K562 (cell line): Measurements from ENCODE around the gene MARS1. TPM values are rescaled to one million over a fixed set of nuclear protein-coding genes. Genes with fewer than 3 reads are reported as not detected.
A peak's percentile ranks its signal among the peaks of the same experiment; 100 is the strongest.

Source experiments
- ATAC-seq: fragments of 200-7000 bp; cut with Tn5 transposase; 3 replicates; pipeline ENCODE4 v1.9.1; 2020; ENCODE audit warnings: moderate library complexity
- BruUV-seq: library from RNA; stranded (reverse); fragments of 400-500 nt; replicated peaks from 2 replicates; lab custom pipeline; 2021; lab: Mats Ljungman, UMichigan
- CTCF ChIA-PET: fragments of 300-600 bp; formaldehyde crosslinking; extraction: SDS; loops from one replicate; lab custom pipeline; 2021; ENCODE audit warnings: low intra/inter-chr PET ratio; lab: Yijun Ruan, JAX
- POLR2A ChIA-PET: fragments of 300-600, 350-650 bp; sonication (Branson Sonifier 250); formaldehyde crosslinking; extraction: SDS; loops from one replicate; lab custom pipeline; 2021; ENCODE audit warnings: antibody characterized with exemption, inconsistent platforms; lab: Yijun Ruan, JAX
- DNase-seq, 4 experiments: peaks; one replicate each; pipeline versions ENCODE4 v3.0.0 to v3.0.0-alpha.2; 2011 to 2018; ENCODE audit warnings: low spot score in 3 of 4, mixed read lengths in 3 of 4; ENCODE audit errors: extremely low read depth in 1 of 4
- FAIRE-seq: peaks from 2 replicates; lab custom pipeline; 2011; peaks lifted over from hg19 to GRCh38; lab: Jason Lieb, UNC
- H2AFZ ChIP-seq: 2 replicates; pipeline ENCODE4 v1.6.0; 2011; ENCODE audit warnings: low read depth, low read length, control low read depth, inconsistent platforms
- H3K27ac ChIP-seq: fragments of 200-600 bp; 3 replicates; pipeline ENCODE4 v1.8.0; 2011; ENCODE audit warnings: low read depth, mild to moderate bottlenecking, control low read depth, inconsistent platforms, low read length, moderate library complexity, mixed read lengths; ENCODE audit errors: extremely low read depth
- H3K27me3 ChIP-seq, 2 experiments: fragments of 300-600 bp in 1 of 2; 2 replicates in 1 of 2; 3 replicates in 1 of 2; pipeline versions ENCODE4 v1.6.0 to v1.8.0; 2011; ENCODE audit warnings: inconsistent platforms in 2 of 2, low read length in 2 of 2, mild to moderate bottlenecking in 1 of 2, mixed read lengths in 1 of 2, moderate library complexity in 1 of 2; ENCODE audit not compliant: control insufficient read depth in 2 of 2, insufficient read depth in 2 of 2
- H3K36me3 ChIP-seq: fragments of 300-600 bp; 3 replicates; pipeline ENCODE4 v1.8.0; 2011; ENCODE audit warnings: mild to moderate bottlenecking, low read length, inconsistent platforms; ENCODE audit not compliant: control insufficient read depth, insufficient read depth
- H3K4me1 ChIP-seq, 2 experiments: fragments of 200-600 bp in 1 of 2; replicated peaks in 1 of 2; 2 replicates in 1 of 2; 3 replicates in 1 of 2; pipeline versions ENCODE4 v1.5.1 to v1.8.0; 2011; ENCODE audit warnings: inconsistent platforms in 2 of 2, low read length in 2 of 2, mild to moderate bottlenecking in 1 of 2, mixed read lengths in 1 of 2, moderate library complexity in 1 of 2; ENCODE audit not compliant: control insufficient read depth in 2 of 2, insufficient read depth in 2 of 2
- H3K4me2 ChIP-seq: 2 replicates; pipeline ENCODE4 v1.6.1; 2011; ENCODE audit warnings: low read length, control low read depth, inconsistent platforms, mixed read lengths; ENCODE audit not compliant: insufficient read depth
- H3K4me3 ChIP-seq: fragments of 200-600 bp; sonication (generic), shearing (Covaris generic); 2 replicates; pipeline ENCODE4 v1.5.1; 2016; ENCODE audit warnings: control low read depth, inconsistent platforms
- H3K79me2 ChIP-seq: fragments of 200-600 bp; 3 replicates; pipeline ENCODE4 v1.8.0; 2011; ENCODE audit warnings: low read length, inconsistent platforms; ENCODE audit not compliant: control insufficient read depth, insufficient read depth
- H3K9ac ChIP-seq, 2 experiments: 2 replicates each; pipeline versions ENCODE4 v1.6.0 to v1.6.1; 2011; ENCODE audit warnings: low read depth in 2 of 2, low read length in 2 of 2, control low read depth in 1 of 2, inconsistent platforms in 1 of 2, mild to moderate bottlenecking in 1 of 2, mixed read lengths in 1 of 2; ENCODE audit not compliant: insufficient read depth in 1 of 2
- H3K9me1 ChIP-seq: one replicate; pipeline ENCODE4 v1.6.0; 2011; ENCODE audit warnings: inconsistent platforms, mild to moderate bottlenecking, low read length, moderate library complexity; ENCODE audit not compliant: control insufficient read depth, insufficient read depth
- H3K9me3 ChIP-seq: replicated peaks from 2 replicates; pipeline ENCODE4 v1.5.1; 2011; ENCODE audit warnings: low read depth, low read length, inconsistent platforms; ENCODE audit not compliant: control insufficient read depth, insufficient read depth
- H4K20me1 ChIP-seq: replicated peaks from 2 replicates; pipeline ENCODE4 v1.6.1; 2011; ENCODE audit warnings: low read length, inconsistent platforms, mixed read lengths; ENCODE audit not compliant: control insufficient read depth, insufficient read depth
- BHLHE40 ChIP-seq: IDR thresholded peaks from 2 replicates; pipeline ENCODE4 v1.6.1; 2011; ENCODE audit warnings: low read length, improper control_type of control experiment
- DPF2 ChIP-seq: fragments of 450-650 bp; IDR thresholded peaks from 2 replicates; pipeline ENCODE4 v1.6.1; 2016
- HDGF ChIP-seq: fragments of 450-650 bp; IDR thresholded peaks from 2 replicates; pipeline ENCODE4 v1.6.1; 2016
- ILK ChIP-seq: fragments of 450-650 bp; IDR thresholded peaks from 2 replicates; pipeline ENCODE4 v1.6.1; 2016; ENCODE audit warnings: missing genetic modification characterization, low read depth, mild to moderate bottlenecking, missing compliant biosample characterization, moderate library complexity, borderline replicate concordance
- MCM5 ChIP-seq: fragments of 450-650 bp; IDR thresholded peaks from 2 replicates; pipeline ENCODE4 v1.6.1; 2016; ENCODE audit warnings: low read depth
- MEF2A ChIP-seq: IDR thresholded peaks from 2 replicates; pipeline ENCODE4 v1.6.1; 2011; ENCODE audit warnings: low read depth, mild to moderate bottlenecking, low read length, moderate library complexity; ENCODE audit not compliant: control insufficient read depth
- NFATC3 ChIP-seq: fragments of 450-650 bp; IDR thresholded peaks from 2 replicates; pipeline ENCODE4 v1.6.1; 2017; ENCODE audit warnings: mild to moderate bottlenecking
- NR1H2 ChIP-seq: sonication (generic); formaldehyde crosslinking; IDR thresholded peaks from 2 replicates; pipeline ENCODE4 v1.4.0; 2020; ENCODE audit warnings: mild to moderate bottlenecking, missing genetic modification reagents
- POLR2A ChIP-seq: fragments of 450-650 bp; conservative IDR thresholded peaks from 2 replicates; pipeline ENCODE4 v1.6.1; 2016
- POLR2B ChIP-seq: fragments of 450-650 bp; IDR thresholded peaks from 2 replicates; pipeline ENCODE4 v1.6.1; 2018; ENCODE audit warnings: low read depth; ENCODE audit not compliant: partially characterized antibody
- POLR2G ChIP-seq: fragments of 200-400 bp; formaldehyde crosslinking; IDR thresholded peaks from 2 replicates; pipeline ENCODE4 v1.6.1; 2017; ENCODE audit warnings: low read depth, mild to moderate bottlenecking, antibody characterized with exemption, low read length, moderate library complexity
- POLR3A ChIP-seq: IDR thresholded peaks from 2 replicates; pipeline ENCODE4 v1.6.1; 2011; ENCODE audit warnings: borderline replicate concordance, mild to moderate bottlenecking, moderate library complexity; ENCODE audit not compliant: insufficient read length, insufficient read depth; ENCODE audit errors: extremely low read depth
- POLR3G ChIP-seq: IDR thresholded peaks from 2 replicates; pipeline ENCODE4 v1.6.1; 2011; ENCODE audit not compliant: insufficient read length, insufficient replicate concordance; ENCODE audit errors: extremely low read depth
- RFX1 ChIP-seq: fragments of 450-650 bp; IDR thresholded peaks from 2 replicates; pipeline ENCODE4 v1.6.1; 2016; ENCODE audit warnings: mild to moderate bottlenecking, moderate library complexity
- SMAD4 ChIP-seq: fragments of 250-450 bp; sonication (Bioruptor Pico); conservative IDR thresholded peaks from 2 replicates; pipeline ENCODE4 v1.8.0; 2021; ENCODE audit warnings: inconsistent platforms, mild to moderate bottlenecking, moderate library complexity
- STAT5B ChIP-seq: fragments of 250-450 bp; sonication (Bioruptor Pico); IDR thresholded peaks from 2 replicates; pipeline ENCODE4 v1.8.0; 2021; ENCODE audit warnings: mild to moderate bottlenecking, inconsistent platforms
- THRAP3 ChIP-seq: fragments of 450-650 bp; IDR thresholded peaks from 2 replicates; pipeline ENCODE4 v1.6.1; 2016; ENCODE audit warnings: mild to moderate bottlenecking, inconsistent platforms, borderline replicate concordance
- ZEB2 ChIP-seq: fragments of 450-650 bp; IDR thresholded peaks from 2 replicates; pipeline ENCODE4 v1.6.1; 2016
- ZNF282 ChIP-seq: sonication (generic); formaldehyde crosslinking; IDR thresholded peaks from 2 replicates; pipeline ENCODE4 v1.8.1; 2023; ENCODE audit warnings: missing genetic modification reagents
- ZNF583 ChIP-seq: fragments of 250-450 bp; sonication (Bioruptor Pico); IDR thresholded peaks from 2 replicates; pipeline ENCODE4 v1.4.0; 2020
- ZNF699 ChIP-seq: fragments of 250-450 bp; sonication (Bioruptor Pico); IDR thresholded peaks from 2 replicates; pipeline ENCODE4 v1.8.0; 2021; ENCODE audit warnings: mild to moderate bottlenecking, moderate library complexity; ENCODE audit not compliant: insufficient replicate concordance
- ZNF75A ChIP-seq: fragments of 450-650 bp; formaldehyde crosslinking; IDR thresholded peaks from 2 replicates; pipeline ENCODE4 v1.4.0; 2020; ENCODE audit warnings: mild to moderate bottlenecking
- WGBS: fragments of 100-300 bp; shearing (Covaris generic); methylation state at CpG from one replicate; pipeline ENCODE4 v1.1.6; 2016; ENCODE audit warnings: low coverage, mixed read lengths; ENCODE audit not compliant: insufficient coverage; ENCODE audit errors: missing lambda C conversion rate; 5-methylcytosine and 5-hydroxymethylcytosine counted together
- in situ Hi-C: fragments of 300-500 bp; cut with MboI; formaldehyde crosslinking; loops from 4 replicates; pipeline ENCODE4 v1.15.0; 2018; ENCODE audit warnings: inconsistent platforms, mixed read lengths
- intact Hi-C: fragments of 100-400 bp; cut with micrococcal nuclease; formaldehyde crosslinking; loops from 2 replicates; pipeline ENCODE4 v1.14.2; 2022
- polyA plus RNA-seq, 8 experiments: library from polyadenylated mRNA; depleted of rRNA in 4 of 8; stranded (reverse) in 5 of 8; unstranded in 3 of 8; fragments of >200 nt; fragmentation: Nextera tagmentation in 2 of 8; fragmentation: Illumina TruSeq in 1 of 8; extraction: Ambion mirVana in 2 of 8; extraction: Trizol in 1 of 8; gene quantifications; 2 replicates each; pipeline versions ENCODE4 v1.2.1 to v1.2.3, GENCODE V29; 2011 to 2014; ENCODE audit warnings: inconsistent platforms in 1 of 8, missing spikeins in 1 of 8
- total RNA-seq, 7 experiments: library from RNA; depleted of rRNA in 6 of 7; stranded (reverse); fragments of >200 nt in 6 of 7; fragmentation: Illumina TruSeq in 2 of 7; extraction: Trizol in 2 of 7; gene quantifications; 2 replicates each; pipeline versions ENCODE4 v1.2.1 to v1.2.3, GENCODE V29; 2011 to 2021; ENCODE audit warnings: low replicate concordance in 1 of 7
- TF ChIP-seq, protein P1 (sequence below): sonication (generic); formaldehyde crosslinking; IDR thresholded peaks from 2 replicates; pipeline ENCODE4 v1.8.1; 2023; ENCODE audit warnings: mild to moderate bottlenecking, missing genetic modification reagents
- TF ChIP-seq, protein P2 (sequence below), 2 experiments: fragments of 450-650 bp in 1 of 2; sonication (generic) in 1 of 2; formaldehyde crosslinking; conservative IDR thresholded peaks; 2 replicates each; pipeline versions ENCODE4 v1.4.0 to v1.8.1; 2020 to 2022; ENCODE audit warnings: mild to moderate bottlenecking in 1 of 2, missing genetic modification reagents in 1 of 2

MARS1 gene
- total and polyA plus RNA-seq, 9 of the 15 experiments (the other 6 are each of a cell fraction or from before 2014, with no cell fraction given), result 117 to 382 (median 220) TPM

GRCh38 chr12:57521525-57522010 is 33.7 kb downstream of the MARS1 start:
- H3K27ac ChIP-seq, result peak overlapping the region; percentile 97
- CTCF ChIA-PET, result no interaction called here
- in situ Hi-C loops (no loop called here), intact Hi-C loops (loop anchor here (1.0 to 5.0 kb wide), 7 partner anchors 26 to 216 kb away; partner anchors contain the start of genes AGAP2, DCTN2, GLI1 and MARS1)
- H3K4me2 ChIP-seq, result peak overlapping the region; percentile 80
- H4K20me1 ChIP-seq, result peaks cover 36% of the 10 kb centered on the region
- H3K9me1 ChIP-seq, result peaks cover 7% of the 10 kb centered on the region
- H3K9me3 ChIP-seq, result no peaks in the 10 kb centered on the region
- FAIRE-seq (no peak), DNase-seq (peak in 1 of 4 experiments; percentile 80), ATAC-seq (peak; percentile 12)
- no TSS peak for BruUV-seq
- WGBS, result 9% methylated on average over 17 of the region's 17 CpGs
- H2AFZ ChIP-seq, result peak overlapping the region; percentile 93
- peaks cover 64% of the 10 kb centered on the region for H3K79me2 ChIP-seq
- H3K27me3 ChIP-seq, result no peaks in the 10 kb centered on the region
- POLR2A ChIA-PET, result interaction anchor here (1.6 to 3.0 kb wide), 3 partner anchors 10 to 50 kb away, joined by 5 to 48 read pairs (median 25); no protein-coding TSS in a partner anchor
- peaks cover 46 to 49% of the 10 kb centered on the region in 2 experiments for H3K4me1 ChIP-seq
- H3K4me3 ChIP-seq, result peak overlapping the region; percentile 77
- H3K9ac ChIP-seq, result peak overlapping the region; percentile 87 to 97
- H3K36me3 ChIP-seq, result peaks cover 60% of the 10 kb centered on the region
- TF ChIP-seq SMAD4 (CRISPR knock-in tag), result no peak; the same call in none of the 2 replicates
- TF ChIP-seq, protein P1, sequence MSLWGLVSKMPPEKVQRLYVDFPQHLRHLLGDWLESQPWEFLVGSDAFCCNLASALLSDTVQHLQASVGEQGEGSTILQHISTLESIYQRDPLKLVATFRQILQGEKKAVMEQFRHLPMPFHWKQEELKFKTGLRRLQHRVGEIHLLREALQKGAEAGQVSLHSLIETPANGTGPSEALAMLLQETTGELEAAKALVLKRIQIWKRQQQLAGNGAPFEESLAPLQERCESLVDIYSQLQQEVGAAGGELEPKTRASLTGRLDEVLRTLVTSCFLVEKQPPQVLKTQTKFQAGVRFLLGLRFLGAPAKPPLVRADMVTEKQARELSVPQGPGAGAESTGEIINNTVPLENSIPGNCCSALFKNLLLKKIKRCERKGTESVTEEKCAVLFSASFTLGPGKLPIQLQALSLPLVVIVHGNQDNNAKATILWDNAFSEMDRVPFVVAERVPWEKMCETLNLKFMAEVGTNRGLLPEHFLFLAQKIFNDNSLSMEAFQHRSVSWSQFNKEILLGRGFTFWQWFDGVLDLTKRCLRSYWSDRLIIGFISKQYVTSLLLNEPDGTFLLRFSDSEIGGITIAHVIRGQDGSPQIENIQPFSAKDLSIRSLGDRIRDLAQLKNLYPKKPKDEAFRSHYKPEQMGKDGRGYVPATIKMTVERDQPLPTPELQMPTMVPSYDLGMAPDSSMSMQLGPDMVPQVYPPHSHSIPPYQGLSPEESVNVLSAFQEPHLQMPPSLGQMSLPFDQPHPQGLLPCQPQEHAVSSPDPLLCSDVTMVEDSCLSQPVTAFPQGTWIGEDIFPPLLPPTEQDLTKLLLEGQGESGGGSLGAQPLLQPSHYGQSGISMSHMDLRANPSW (CRISPR knock-in tag), result no peak
- TF ChIP-seq HDGF, result no peak
- no peak for TF ChIP-seq NR1H2 (CRISPR knock-in tag)
- no peak for TF ChIP-seq POLR3G
- TF ChIP-seq POLR3A, result no peak
- TF ChIP-seq NFATC3, result no peak
- no peak for TF ChIP-seq DPF2
- no peak for TF ChIP-seq POLR2B
- no peak for TF ChIP-seq POLR2A
- no peak for TF ChIP-seq THRAP3
- TF ChIP-seq ILK (tag), result no peak
- TF ChIP-seq MEF2A, result no peak
- TF ChIP-seq STAT5B (CRISPR knock-in tag), result no peak
- no peak for TF ChIP-seq ZNF75A (CRISPR knock-in tag)
- TF ChIP-seq ZNF583, result no peak
- no peak for TF ChIP-seq POLR2G
- no peak for TF ChIP-seq ZEB2
- no peak for TF ChIP-seq RFX1
- no peak for TF ChIP-seq ZNF699
- no peak for TF ChIP-seq MCM5
- TF ChIP-seq, protein P2, sequence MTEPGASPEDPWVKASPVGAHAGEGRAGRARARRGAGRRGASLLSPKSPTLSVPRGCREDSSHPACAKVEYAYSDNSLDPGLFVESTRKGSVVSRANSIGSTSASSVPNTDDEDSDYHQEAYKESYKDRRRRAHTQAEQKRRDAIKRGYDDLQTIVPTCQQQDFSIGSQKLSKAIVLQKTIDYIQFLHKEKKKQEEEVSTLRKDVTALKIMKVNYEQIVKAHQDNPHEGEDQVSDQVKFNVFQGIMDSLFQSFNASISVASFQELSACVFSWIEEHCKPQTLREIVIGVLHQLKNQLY (CRISPR knock-in tag; conservative IDR thresholded peaks at IDR 0.05), result 0 out of 4 replicates have a peak, but pooled peaks of 1 of the 2 experiments have one; percentile 10
- no peak for TF ChIP-seq ZNF282 (CRISPR knock-in tag)
- TF ChIP-seq BHLHE40, result peak; percentile 22; the same call in 1 of the 2 replicates
